Femur (tissue), 1 donor: ENCODE data around the gene ERICH6.

Source experiments
- DNase-seq: peaks from one replicate; pipeline ENCODE4 v3.0.0-alpha.2; 2017

ERICH6 gene

DNA sequence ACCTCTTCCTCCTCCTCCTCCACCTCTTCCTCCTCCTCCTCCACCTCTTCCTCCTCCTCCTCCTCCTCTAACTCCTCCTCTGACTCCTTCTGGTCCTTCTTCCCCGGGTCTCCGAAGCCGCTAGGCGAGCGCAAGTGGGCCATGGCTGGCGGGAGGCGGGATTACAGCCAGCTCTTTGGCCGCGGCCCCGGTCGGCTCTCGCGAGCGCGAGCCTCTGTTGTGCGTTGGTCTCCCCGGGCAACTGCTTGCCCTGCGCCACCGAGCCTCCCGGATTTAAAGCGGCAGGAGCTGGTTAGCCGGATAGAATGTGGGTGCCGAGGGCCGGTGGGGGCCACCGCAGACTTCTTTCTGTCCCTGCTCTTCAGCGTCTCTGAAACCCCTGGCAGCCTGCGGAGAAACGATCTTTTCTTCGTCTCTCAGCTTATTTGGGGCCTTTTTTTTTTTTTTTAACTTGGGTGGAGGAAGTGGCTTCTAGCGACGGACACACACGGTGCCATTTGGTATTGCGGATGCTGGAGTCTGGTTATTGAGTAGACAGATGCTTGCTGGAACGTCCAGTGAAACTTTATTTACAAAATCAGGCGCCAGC, at the start of gene ERICH6:
Gene ERICH6, minus strand, starts transcription at position 165 of the 589 bp plus-strand sequence. Its CDS starts 22 bp downstream, at position 143.
- DNase-seq = peak; percentile 96

GRCh38 chr3:150751781-150752263, 48.1 kb upstream of the ERICH6 start:
- no peak for DNase-seq

DNA sequence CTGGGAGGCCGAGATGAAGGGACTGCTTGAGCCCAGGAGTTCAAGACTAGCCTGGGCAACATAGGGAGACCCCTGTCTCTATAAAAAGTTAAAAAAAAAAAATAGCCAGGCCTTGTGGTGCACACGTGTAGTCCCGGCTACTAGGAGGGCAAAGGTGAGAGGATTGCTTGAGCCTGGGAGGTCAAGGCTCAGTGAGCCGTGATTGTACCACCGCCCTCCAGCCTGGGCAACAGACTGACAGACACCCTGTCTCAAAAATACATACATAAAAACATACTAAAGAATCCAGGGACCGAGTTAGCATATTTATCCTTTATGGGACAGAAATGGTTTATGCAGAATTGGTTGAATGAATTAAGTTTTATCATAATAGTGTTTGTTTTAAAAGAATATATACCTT, 45.5 kb upstream of the ERICH6 start:
- no peak for DNase-seq

- no peak for DNase-seq
Observed at GRCh38 chr3:150748684-150749047, 44.9 kb upstream of the ERICH6 start.

DNA sequence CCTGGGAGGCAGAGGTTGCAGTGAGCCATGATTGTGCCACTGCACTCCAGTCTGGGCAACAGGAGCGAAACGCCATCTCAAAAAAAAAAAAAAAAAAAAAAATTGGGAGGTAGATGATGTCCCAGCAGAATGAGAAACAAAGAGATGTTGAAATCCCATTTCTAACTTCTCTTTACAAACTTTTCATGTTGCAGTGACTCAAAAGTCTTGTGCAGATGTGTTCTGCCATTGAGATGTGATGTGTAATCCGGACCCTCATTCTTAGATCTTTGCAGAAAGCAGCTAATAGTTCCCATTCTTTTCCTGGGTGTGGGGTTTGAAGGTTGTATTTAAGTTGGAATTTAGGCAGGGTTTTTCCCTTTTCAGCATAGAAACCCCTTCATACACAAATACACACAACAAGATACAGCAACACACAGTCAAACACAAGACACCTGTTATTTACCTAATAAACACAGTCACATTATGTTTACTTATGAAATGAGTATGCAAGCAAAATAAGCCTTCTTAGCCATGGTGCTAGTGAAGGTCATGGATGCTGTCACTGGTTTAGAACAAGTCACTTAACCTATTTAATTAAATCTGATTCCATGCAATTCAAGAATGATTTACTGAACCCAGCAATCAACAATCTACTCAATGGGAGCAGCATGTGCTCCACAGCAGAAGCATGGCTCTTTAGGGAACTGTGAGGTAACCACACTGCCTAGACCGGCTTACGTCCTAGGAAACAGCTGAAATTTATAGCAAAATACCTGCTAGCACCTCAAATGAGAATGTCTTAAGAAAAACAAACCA, 44.4 kb upstream of the ERICH6 start:
- DNase-seq = no peak

GRCh38 chr3:150746791-150747590, 43.3 kb upstream of the ERICH6 start:
- DNase-seq = no peak

DNA sequence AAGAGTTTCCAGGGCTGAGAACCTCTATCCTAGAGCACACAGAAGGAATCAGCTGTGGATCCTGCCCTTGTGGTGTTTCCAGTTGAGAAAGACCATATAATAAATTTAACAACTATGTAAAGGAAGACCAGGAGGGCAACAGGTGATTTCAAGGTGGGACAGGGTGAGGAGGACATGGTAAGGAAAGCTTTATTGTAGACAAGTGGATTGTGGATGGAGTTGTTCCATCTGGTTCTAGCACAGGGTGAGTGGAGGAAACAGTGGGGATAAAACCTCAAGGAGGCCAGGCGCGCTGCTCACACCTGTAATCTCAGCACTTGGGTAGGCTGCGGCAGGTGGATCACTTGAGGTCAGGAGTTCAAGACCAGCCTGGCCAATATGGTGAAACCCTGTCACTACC, 42.1 kb upstream of the ERICH6 start:
- no peak for DNase-seq

DNA sequence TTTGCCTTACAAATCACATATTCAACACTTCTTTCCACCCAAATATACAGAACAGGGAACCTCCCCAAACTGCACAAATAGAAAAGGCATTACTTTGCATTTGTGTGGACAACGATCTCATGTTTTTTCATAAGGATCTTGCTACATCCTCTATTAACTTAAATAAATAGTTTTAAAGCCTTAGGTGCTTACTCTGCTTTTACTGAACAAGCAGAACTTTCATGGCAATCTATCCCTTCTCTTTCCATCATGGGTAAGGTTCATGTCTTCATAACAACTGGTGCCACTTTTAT, 41.1 kb upstream of the ERICH6 start:
- no peak for DNase-seq

DNA sequence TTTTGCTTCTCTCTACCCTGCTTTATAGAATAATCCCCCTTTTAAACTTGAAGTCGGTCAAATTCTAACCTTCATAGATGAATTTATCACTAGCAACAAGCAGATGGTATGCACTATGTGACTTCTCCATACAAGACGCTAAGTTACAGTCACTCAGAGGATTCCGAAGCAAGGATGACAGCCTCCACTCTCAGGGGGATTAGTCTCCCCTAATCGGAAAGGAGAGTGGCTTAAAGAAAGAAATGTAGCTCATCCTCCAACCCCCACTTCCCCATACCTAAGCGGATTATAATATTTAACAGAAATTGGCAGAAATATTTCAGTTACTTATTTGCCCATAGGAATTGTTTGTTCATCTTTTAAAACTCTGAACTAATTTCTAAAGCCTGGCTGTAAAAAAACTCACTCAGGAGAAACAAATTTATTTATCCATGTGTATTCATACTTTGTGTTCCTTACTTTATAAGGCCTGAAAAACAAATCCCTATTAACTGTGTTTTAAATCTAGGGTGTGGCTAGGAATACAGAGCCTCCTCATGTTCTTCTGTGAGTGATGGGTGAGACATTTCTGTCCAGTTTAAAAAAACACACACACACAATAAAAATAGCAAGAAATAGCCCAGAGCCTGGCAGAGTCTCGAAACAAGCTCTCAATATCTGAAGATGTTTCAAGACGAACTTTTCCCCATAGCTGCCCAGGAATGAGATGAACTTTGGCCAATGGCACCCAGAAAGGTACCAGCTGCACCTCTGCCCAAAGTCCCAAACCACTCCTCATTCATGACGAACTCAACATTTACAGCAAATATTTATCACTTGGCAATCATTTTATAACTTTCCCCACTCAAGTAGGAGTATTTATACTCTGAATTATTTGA, 40.6 kb upstream of the ERICH6 start:
- DNase-seq = no peak

GRCh38 chr3:150743508-150743907, 39.8 kb upstream of the ERICH6 start:
- DNase-seq = no peak

DNA sequence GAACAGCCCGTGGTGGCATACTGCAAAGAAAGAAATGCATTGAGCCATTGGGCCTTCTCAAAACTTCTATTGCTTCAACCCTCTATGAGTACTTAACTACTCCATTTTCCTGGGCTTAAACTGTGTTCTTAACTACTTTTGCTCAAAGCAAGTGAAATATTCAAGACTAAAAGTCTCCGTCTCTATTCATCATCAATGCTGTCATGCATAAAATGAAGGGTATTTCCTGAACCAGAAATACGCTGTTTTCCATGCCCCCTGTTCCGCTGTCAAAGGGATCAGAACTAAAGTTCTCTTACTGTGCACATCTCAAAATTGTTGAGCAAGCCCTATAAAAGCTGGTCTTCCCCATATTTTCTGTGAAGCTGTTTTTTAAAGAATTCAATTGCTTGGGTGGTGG, 39.0 kb upstream of the ERICH6 start:
- no peak for DNase-seq

GRCh38 chr3:150742141-150742523, 38.4 kb upstream of the ERICH6 start:
- no peak for DNase-seq

- DNase-seq = no peak
Observed at GRCh38 chr3:150741497-150742140, 37.9 kb upstream of the ERICH6 start.

GRCh38 chr3:150740733-150741496, 37.2 kb upstream of the ERICH6 start:
- no peak for DNase-seq

GRCh38 chr3:150739877-150740645, 36.3 kb upstream of the ERICH6 start:
- DNase-seq = no peak

- no peak for DNase-seq
Observed at GRCh38 chr3:150739200-150739863, 35.6 kb upstream of the ERICH6 start.

DNA sequence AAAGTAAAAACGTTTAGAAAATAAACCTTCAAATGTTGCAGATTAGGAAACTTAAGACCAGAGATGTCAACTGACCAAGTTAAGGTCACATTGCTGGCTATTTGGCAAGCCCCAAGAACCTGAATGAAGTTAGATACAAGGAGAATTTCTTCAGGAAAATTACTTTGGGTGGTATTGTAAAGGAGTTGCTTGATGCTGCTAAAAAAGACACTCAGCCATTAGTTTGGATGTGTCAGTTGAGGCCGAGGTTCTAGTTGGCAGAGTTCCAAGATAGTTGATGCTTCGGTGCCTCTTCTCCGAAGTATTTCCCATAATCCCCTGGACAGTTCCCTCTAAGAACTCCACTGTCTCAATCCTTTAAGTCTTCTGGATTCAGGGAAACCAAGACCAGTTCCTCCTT, 35.0 kb upstream of the ERICH6 start:
- DNase-seq = no peak

DNA sequence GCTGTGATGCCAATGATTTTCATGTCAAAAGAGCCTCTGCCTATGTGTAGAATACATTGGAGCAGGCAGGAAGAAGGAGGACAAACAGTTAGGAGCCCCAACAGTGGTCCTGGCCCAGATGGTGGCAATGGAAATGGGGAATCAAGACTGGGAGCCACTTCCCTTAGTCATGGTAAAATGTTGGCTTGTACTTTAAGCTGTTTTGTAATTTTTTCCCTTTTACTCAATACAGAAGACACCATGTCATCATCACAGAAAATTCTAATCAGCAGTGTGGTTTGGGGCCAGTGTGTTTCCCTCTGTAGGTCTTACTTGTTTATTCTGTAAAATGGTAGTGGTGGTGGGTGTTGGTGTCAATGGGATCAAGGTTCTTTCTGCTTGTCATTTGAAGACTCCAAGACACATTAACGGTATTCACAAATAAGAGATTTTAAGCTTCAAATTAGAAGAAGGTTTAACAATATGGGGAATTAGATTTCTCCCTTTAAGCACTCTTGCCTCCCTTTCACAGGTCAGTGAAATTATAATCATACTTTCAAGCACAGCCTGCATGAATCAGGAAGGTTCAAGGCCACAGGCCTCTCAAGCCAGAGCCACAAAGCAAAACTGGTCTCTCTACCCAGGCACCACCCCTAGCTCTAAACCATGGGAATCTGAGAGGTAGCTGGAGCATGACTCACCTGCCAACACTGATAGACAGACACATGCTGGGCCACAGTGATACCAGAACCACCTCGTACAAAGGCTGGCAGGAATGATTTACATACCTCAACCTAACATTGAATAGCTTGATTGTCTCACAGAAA, 34.4 kb upstream of the ERICH6 start:
- no peak for DNase-seq
